OCI-LY7 (cell line): Measurements from ENCODE around the gene MVK. TPM values are rescaled to one million over a fixed set of nuclear protein-coding genes. Genes with fewer than 3 reads are reported as not detected.
"Not testable (repeated sequence)": the region's sequence is repeated elsewhere in the genome, so short reads cannot be mapped to it uniquely, and the experiment has no call there.

Experiments used
- BruUV-seq: library from RNA; stranded (reverse); fragments of 400-500 nt; replicated peaks from 2 replicates; lab custom pipeline; 2021; lab: Mats Ljungman, UMichigan
- CTCF ChIA-PET: fragments of 300-600 bp; sonication (Branson Sonifier 250); formaldehyde crosslinking; loops from one replicate; lab custom pipeline; 2022; ENCODE audit warnings: antibody characterized with exemption; ENCODE audit not compliant: unreplicated experiment; lab: Charles Lee
- POLR2A ChIA-PET: fragments of 300-600 bp; sonication (Branson Sonifier 250); formaldehyde crosslinking; loops from one replicate; lab custom pipeline; 2022; ENCODE audit warnings: antibody characterized with exemption; lab: Charles Lee
- DNase-seq: peaks from one replicate; pipeline ENCODE4 v3.0.0-alpha.2; 2015; ENCODE audit warnings: low spot score
- H2AFZ ChIP-seq: fragments of 200-600 bp; sonication (generic), shearing (Covaris generic); 2 replicates; pipeline ENCODE4 v1.6.1; 2014; ENCODE audit warnings: mild to moderate bottlenecking, antibody characterized with exemption, low read length, moderate library complexity
- H3K27ac ChIP-seq: fragments of 200-600 bp; sonication (generic); 2 replicates; pipeline ENCODE4 v1.5.1; 2014; ENCODE audit warnings: mixed run types, low read depth, mild to moderate bottlenecking, moderate library complexity, low read length, inconsistent platforms; ENCODE audit not compliant: poor library complexity, severe bottlenecking
- H3K36me3 ChIP-seq: fragments of 200-600 bp; sonication (generic); 2 replicates; pipeline ENCODE4 v1.6.1; 2014; ENCODE audit warnings: mild to moderate bottlenecking, antibody characterized with exemption, low read length, moderate library complexity, mixed read lengths; ENCODE audit not compliant: insufficient read depth
- H3K4me1 ChIP-seq: fragments of 200-600 bp; sonication (generic); 2 replicates; pipeline ENCODE4 v1.5.1; 2014; ENCODE audit warnings: mild to moderate bottlenecking, low read length; ENCODE audit not compliant: insufficient read depth, poor library complexity, severe bottlenecking
- H3K4me2 ChIP-seq: fragments of 200-600 bp; sonication (generic); 2 replicates; pipeline ENCODE4 v1.6.1; 2014; ENCODE audit warnings: mild to moderate bottlenecking, low read length
- H3K4me3 ChIP-seq: fragments of 200-600 bp; sonication (generic); 2 replicates; pipeline ENCODE4 v1.5.1; 2014; ENCODE audit warnings: mild to moderate bottlenecking, low read depth, low read length; ENCODE audit not compliant: poor library complexity, severe bottlenecking
- H3K79me2 ChIP-seq: fragments of 200-600 bp; sonication (generic); 2 replicates; pipeline ENCODE4 v1.6.1; 2016; ENCODE audit warnings: low read depth, mild to moderate bottlenecking, low read length, moderate library complexity, mixed read lengths; ENCODE audit not compliant: insufficient read depth
- H3K9me2 ChIP-seq: fragments of 200-600 bp; sonication (generic); 2 replicates; pipeline ENCODE4 v1.6.1; 2016; ENCODE audit warnings: mild to moderate bottlenecking, low read length, mixed read lengths; ENCODE audit not compliant: insufficient read depth
- H3K9me3 ChIP-seq: fragments of 200-600 bp; sonication (generic); 2 replicates; pipeline ENCODE4 v1.6.1; 2014; ENCODE audit warnings: mild to moderate bottlenecking, mixed run types, low read length, mixed read lengths
- H4K20me1 ChIP-seq: fragments of 200-600 bp; sonication (generic); 2 replicates; pipeline ENCODE4 v1.6.1; 2014; ENCODE audit warnings: mild to moderate bottlenecking, antibody characterized with exemption, low read length, moderate library complexity, mixed read lengths; ENCODE audit not compliant: insufficient read depth
- CTCF ChIP-seq: fragments of 200-600 bp; sonication (generic); conservative IDR thresholded peaks from 2 replicates; pipeline ENCODE4 v1.5.1; 2014; ENCODE audit warnings: mild to moderate bottlenecking, antibody characterized with exemption, low read length, moderate library complexity, mixed read lengths
- EZH2phosphoT487 ChIP-seq: fragments of 200-600 bp; sonication (generic); IDR thresholded peaks from 2 replicates; pipeline ENCODE4 v1.6.1; 2018; ENCODE audit warnings: low read depth, borderline replicate concordance, mild to moderate bottlenecking, mixed run types, antibody characterized with exemption, low read length, moderate library complexity, mixed read lengths
- intact Hi-C: fragments of 100-400 bp; cut with micrococcal nuclease; formaldehyde crosslinking; loops from one replicate; pipeline ENCODE4 v1.10.0; 2022; ENCODE audit not compliant: unreplicated experiment
- total RNA-seq, 2 experiments: library from RNA; depleted of rRNA in 1 of 2; stranded (reverse); fragments of >200 nt in 1 of 2; shearing (Covaris generic) in 1 of 2; gene quantifications; 2 replicates each; pipeline ENCODE4 v1.2.3, GENCODE V29; 2014 to 2022

The MVK gene
- total RNA-seq, 2 experiments from 2014 or later = 27.0 to 47.4 TPM

GRCh38 chr12:109600481-109600880 is 26.9 kb downstream of the MVK start:
- no TSS peak for BruUV-seq
- Histone ChIP-seq H3K9me3 (no peaks in the 10 kb centered on the region), H3K27ac (no peak overlapping the region), H4K20me1 (no peaks in the 10 kb centered on the region), H2AFZ (no peak overlapping the region), H3K4me2 (no peak overlapping the region), H3K4me1 (no peaks in the 10 kb centered on the region), H3K79me2 (no peaks in the 10 kb centered on the region), H3K4me3 (no peak overlapping the region), H3K9me2 (no peaks in the 10 kb centered on the region), H3K36me3 (no peaks in the 10 kb centered on the region)
- intact Hi-C loops = no loop called here
- ChIA-PET CTCF (interaction anchor here (0.6 to 0.7 kb wide), 2 partner anchors 10 to 162 kb away, joined by 3 read pairs; no protein-coding TSS in a partner anchor), POLR2A (interaction anchor here (0.9 kb wide), 1 partner anchor 14 kb away, joined by 3 read pairs; no protein-coding TSS in a partner anchor)
- no peak for TF ChIP-seq CTCF
- TF ChIP-seq EZH2phosphoT487 = no peak
- no peak for DNase-seq

DNA sequence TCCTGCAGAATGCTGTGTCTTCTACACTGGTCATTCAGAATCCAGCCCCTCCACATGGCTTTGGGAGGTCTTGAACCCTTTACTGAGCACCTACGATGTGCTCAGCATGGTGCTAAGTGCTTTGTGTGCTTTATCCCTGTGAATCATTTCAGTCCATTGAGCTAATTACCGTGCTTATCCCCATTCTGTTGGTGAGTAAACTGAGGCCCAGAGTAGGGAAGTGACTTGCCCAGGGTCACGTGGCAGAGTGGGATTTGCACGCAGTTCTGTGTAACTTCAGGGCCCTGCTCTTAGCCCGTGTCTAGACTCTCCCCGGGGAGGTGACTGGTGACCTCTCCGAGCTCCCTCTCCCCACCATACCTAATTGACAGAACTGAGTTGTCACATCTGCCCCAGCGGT is 27.4 kb downstream of the MVK start:
- no peaks in the 10 kb centered on the region for H3K9me2 ChIP-seq
- H3K9me3 ChIP-seq = no peaks in the 10 kb centered on the region
- H3K36me3 ChIP-seq = no peaks in the 10 kb centered on the region
- H2AFZ ChIP-seq = no peak overlapping the region
- no peaks in the 10 kb centered on the region for H3K79me2 ChIP-seq
- no peak overlapping the region for H3K4me3 ChIP-seq
- ChIA-PET CTCF (interaction anchor here (0.6 kb wide), 1 partner anchor 161 kb away, joined by 3 read pairs; no protein-coding TSS in a partner anchor), POLR2A (interaction anchor here (0.9 kb wide), 1 partner anchor 15 kb away, joined by 3 read pairs; no protein-coding TSS in a partner anchor)
- H3K27ac ChIP-seq = no peak overlapping the region
- TF ChIP-seq CTCF = no peak
- no peak for TF ChIP-seq EZH2phosphoT487
- H4K20me1 ChIP-seq = no peaks in the 10 kb centered on the region
- no peak overlapping the region for H3K4me2 ChIP-seq
- no peak for DNase-seq
- BruUV-seq = no TSS peak
- no peaks in the 10 kb centered on the region for H3K4me1 ChIP-seq
- intact Hi-C loops = no loop called here

DNA sequence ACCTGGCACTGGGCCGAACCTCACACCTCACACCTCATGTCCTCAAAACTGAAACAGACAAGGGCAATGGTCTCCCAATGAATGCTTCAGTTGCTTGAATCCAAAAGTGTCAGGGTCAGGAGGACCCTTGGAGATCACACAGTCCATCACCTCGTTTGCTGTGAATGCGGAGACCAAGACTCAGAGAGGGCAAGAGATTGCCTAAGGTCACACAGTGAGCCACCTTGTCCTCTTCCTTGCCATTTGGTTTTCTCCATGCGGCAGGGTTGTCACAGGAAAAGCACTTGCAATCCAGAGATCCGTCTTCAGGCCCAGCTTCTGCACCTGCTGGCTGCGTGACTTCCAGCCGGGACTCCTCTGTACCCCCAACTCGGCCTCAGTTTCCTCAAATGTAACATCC is 28.0 kb downstream of the MVK start:
- CTCF ChIA-PET = no interaction called here

GRCh38 chr12:109602132-109602531 is 28.5 kb downstream of the MVK start:
- H3K4me2 ChIP-seq, H3K9me2 ChIP-seq, H3K4me1 ChIP-seq, CTCF ChIA-PET, H4K20me1 ChIP-seq, H3K9me3 ChIP-seq, H2AFZ ChIP-seq, H3K4me3 ChIP-seq, H3K27ac ChIP-seq, H3K79me2 ChIP-seq, DNase-seq, BruUV-seq, intact Hi-C loops, H3K36me3 ChIP-seq: not testable (repeated sequence)
- POLR2A ChIA-PET = interaction anchor here (0.6 to 0.7 kb wide), 2 partner anchors 123 to 1653 kb away, joined by 3 to 4 read pairs; no protein-coding TSS in a partner anchor

More for the DNA sequence above, 28.0 kb downstream of the MVK start:
- no peaks in the 10 kb centered on the region for H3K36me3 ChIP-seq
- H3K9me3 ChIP-seq = no peaks in the 10 kb centered on the region
- H3K27ac ChIP-seq = no peak overlapping the region
- TF ChIP-seq EZH2phosphoT487 = no peak
- no peak for TF ChIP-seq CTCF
- H4K20me1 ChIP-seq = no peaks in the 10 kb centered on the region
- H3K79me2 ChIP-seq = no peaks in the 10 kb centered on the region
- no TSS peak for BruUV-seq
- POLR2A ChIA-PET = no interaction called here
- intact Hi-C loops = no loop called here
- no peak overlapping the region for H3K4me3 ChIP-seq
- no peaks in the 10 kb centered on the region for H3K9me2 ChIP-seq
- no peaks in the 10 kb centered on the region for H3K4me1 ChIP-seq
- H2AFZ ChIP-seq = no peak overlapping the region
- no peak overlapping the region for H3K4me2 ChIP-seq
- DNase-seq = no peak
